PC-3 (cell line): ENCODE measurements around the gene PBRM1. TPM values are rescaled to one million over a fixed set of nuclear protein-coding genes. Genes with fewer than 3 reads are reported as not detected.

Source experiments
- ATAC-seq: fragments of 200-7000 bp; cut with Tn5 transposase; 2 replicates; pipeline ENCODE4 v1.9.1; 2020; ENCODE audit warnings: mild to moderate bottlenecking, moderate library complexity
- BruUV-seq: library from RNA; stranded (reverse); fragments of 400-500 nt; replicated peaks from 2 replicates; lab custom pipeline; 2021; lab: Mats Ljungman, UMichigan
- CTCF ChIA-PET: fragments of 300-600 bp; sonication (Branson Sonifier 250); formaldehyde crosslinking; loops from one replicate; lab custom pipeline; 2022; ENCODE audit warnings: antibody characterized with exemption; lab: Charles Lee
- POLR2A ChIA-PET: fragments of 300-600 bp; sonication (Branson Sonifier 250); formaldehyde crosslinking; loops from one replicate; lab custom pipeline; 2022; ENCODE audit warnings: antibody characterized with exemption; ENCODE audit not compliant: unreplicated experiment; lab: Charles Lee
- DNase-seq: peaks from one replicate; pipeline ENCODE4 v3.0.0-alpha.2; 2015
- H2AFZ ChIP-seq: fragments of 300-600 bp; sonication (generic); 2 replicates; pipeline ENCODE4 v1.6.0; 2016; ENCODE audit warnings: antibody characterized with exemption, low read length
- H3F3A ChIP-seq: fragments of 300-600 bp; sonication (generic); one replicate; pipeline ENCODE4 v1.6.0; 2017; ENCODE audit warnings: antibody characterized with exemption, low read length, control low read depth, mild to moderate bottlenecking; ENCODE audit not compliant: unreplicated experiment
- H3K27ac ChIP-seq: fragments of 300-600 bp; sonication (generic); 2 replicates; pipeline ENCODE4 v1.5.1; 2016; ENCODE audit warnings: mild to moderate bottlenecking, low read length
- H3K27me3 ChIP-seq: fragments of 300-600 bp; sonication (generic); 2 replicates; pipeline ENCODE4 v1.6.1; 2016; ENCODE audit warnings: low read length, mixed read lengths
- H3K36me3 ChIP-seq: fragments of 300-600 bp; sonication (generic); 2 replicates; pipeline ENCODE4 v1.6.1; 2016; ENCODE audit warnings: low read depth, mixed run types, low read length, mixed read lengths
- H3K4me1 ChIP-seq: fragments of 300-600 bp; sonication (generic); 2 replicates; pipeline ENCODE4 v1.5.1; 2016; ENCODE audit warnings: low read length; ENCODE audit not compliant: insufficient read depth
- H3K4me2 ChIP-seq: fragments of 300-600 bp; sonication (generic); 2 replicates; pipeline ENCODE4 v1.6.0; 2016; ENCODE audit warnings: low read length
- H3K4me3 ChIP-seq: fragments of 300-600 bp; sonication (generic); 2 replicates; pipeline ENCODE4 v1.5.1; 2016; ENCODE audit warnings: mild to moderate bottlenecking, low read length, mixed read lengths
- H3K79me2 ChIP-seq: fragments of 300-600 bp; sonication (generic); 2 replicates; pipeline ENCODE4 v1.6.1; 2017; ENCODE audit warnings: low read length, mixed read lengths
- H3K9ac ChIP-seq: fragments of 300-600 bp; sonication (generic); 2 replicates; pipeline ENCODE4 v1.6.0; 2016; ENCODE audit warnings: mild to moderate bottlenecking, low read length
- H3K9me2 ChIP-seq: fragments of 300-600 bp; sonication (generic); replicated peaks from 2 replicates; pipeline ENCODE4 v1.6.1; 2016; ENCODE audit warnings: mixed run types, low read length, mixed read lengths
- H3K9me3 ChIP-seq: fragments of 300-600 bp; sonication (generic); 2 replicates; pipeline ENCODE4 v1.6.1; 2016; ENCODE audit warnings: low read length, mixed read lengths
- H4K20me1 ChIP-seq: fragments of 300-600 bp; sonication (generic); 2 replicates; pipeline ENCODE4 v1.6.1; 2016; ENCODE audit warnings: low read length, mixed read lengths
- EZH2 ChIP-seq: fragments of 300-600 bp; sonication (generic); IDR thresholded peaks from one replicate; pipeline ENCODE4 v1.6.1; 2017; ENCODE audit warnings: antibody characterized with exemption, mild to moderate bottlenecking, low read length; ENCODE audit not compliant: unreplicated experiment
- EZH2phosphoT487 ChIP-seq: fragments of 300-600 bp; sonication (generic); IDR thresholded peaks from 2 replicates; pipeline ENCODE4 v1.6.1; 2018; ENCODE audit warnings: mild to moderate bottlenecking, antibody characterized with exemption, low read length, borderline replicate concordance
- intact Hi-C: fragments of 100-400 bp; cut with micrococcal nuclease; formaldehyde crosslinking; loops from 2 replicates; pipeline ENCODE4 v1.9.0; 2023
- total RNA-seq: library from RNA; depleted of rRNA; stranded (reverse); fragments of >200 nt; gene quantifications from 2 replicates; pipeline ENCODE4 v1.2.3, GENCODE V29; 2014
- TF ChIP-seq, protein P1 (sequence below): fragments of 300-600 bp; sonication (generic); conservative IDR thresholded peaks from 2 replicates; pipeline ENCODE4 v1.5.1; 2017; ENCODE audit warnings: antibody characterized with exemption, low read depth, mild to moderate bottlenecking, low read length

The PBRM1 gene
- total RNA-seq, 1 experiment from 2014 or later, result 59.7 TPM

- intact Hi-C loops, result no loop called here
- no peaks in the 10 kb centered on the region for H3K36me3 ChIP-seq
- H3K9ac ChIP-seq, result no peak overlapping the region
- no peaks in the 10 kb centered on the region for H3K27me3 ChIP-seq
- BruUV-seq, result no TSS peak
- no peaks in the 10 kb centered on the region for H3F3A ChIP-seq
- ChIA-PET CTCF (no interaction called here), POLR2A (no interaction called here)
- H4K20me1 ChIP-seq, result no peaks in the 10 kb centered on the region
- no peak overlapping the region for H3K4me2 ChIP-seq
- H3K4me1 ChIP-seq, result no peaks in the 10 kb centered on the region
- no peak overlapping the region for H2AFZ ChIP-seq
- no peak for ATAC-seq
- no peak for TF ChIP-seq EZH2
- TF ChIP-seq, protein P1, sequence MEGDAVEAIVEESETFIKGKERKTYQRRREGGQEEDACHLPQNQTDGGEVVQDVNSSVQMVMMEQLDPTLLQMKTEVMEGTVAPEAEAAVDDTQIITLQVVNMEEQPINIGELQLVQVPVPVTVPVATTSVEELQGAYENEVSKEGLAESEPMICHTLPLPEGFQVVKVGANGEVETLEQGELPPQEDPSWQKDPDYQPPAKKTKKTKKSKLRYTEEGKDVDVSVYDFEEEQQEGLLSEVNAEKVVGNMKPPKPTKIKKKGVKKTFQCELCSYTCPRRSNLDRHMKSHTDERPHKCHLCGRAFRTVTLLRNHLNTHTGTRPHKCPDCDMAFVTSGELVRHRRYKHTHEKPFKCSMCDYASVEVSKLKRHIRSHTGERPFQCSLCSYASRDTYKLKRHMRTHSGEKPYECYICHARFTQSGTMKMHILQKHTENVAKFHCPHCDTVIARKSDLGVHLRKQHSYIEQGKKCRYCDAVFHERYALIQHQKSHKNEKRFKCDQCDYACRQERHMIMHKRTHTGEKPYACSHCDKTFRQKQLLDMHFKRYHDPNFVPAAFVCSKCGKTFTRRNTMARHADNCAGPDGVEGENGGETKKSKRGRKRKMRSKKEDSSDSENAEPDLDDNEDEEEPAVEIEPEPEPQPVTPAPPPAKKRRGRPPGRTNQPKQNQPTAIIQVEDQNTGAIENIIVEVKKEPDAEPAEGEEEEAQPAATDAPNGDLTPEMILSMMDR, result no peak
- no peak for TF ChIP-seq EZH2phosphoT487
- no peaks in the 10 kb centered on the region for H3K9me2 ChIP-seq
- H3K79me2 ChIP-seq, result no peaks in the 10 kb centered on the region
- no peak for DNase-seq
- no peaks in the 10 kb centered on the region for H3K9me3 ChIP-seq
- no peak overlapping the region for H3K4me3 ChIP-seq
- H3K27ac ChIP-seq, result no peak overlapping the region
Measured at GRCh38 chr3:52501046-52501445, 184.7 kb downstream of the PBRM1 start.

- H2AFZ ChIP-seq, result no peak overlapping the region
Measured at GRCh38 chr3:52498137-52499054, 187.3 kb downstream of the PBRM1 start.

More at GRCh38 chr3:52498137-52499054, 187.3 kb downstream of the PBRM1 start:
- DNase-seq, result no peak
- H3K27ac ChIP-seq, result no peak overlapping the region
- H3K36me3 ChIP-seq, result no peaks in the 10 kb centered on the region
- no peaks in the 10 kb centered on the region for H3K9me3 ChIP-seq
- intact Hi-C loops, result no loop called here
- H3K4me1 ChIP-seq, result no peaks in the 10 kb centered on the region
- no peak for TF ChIP-seq EZH2phosphoT487
- TF ChIP-seq, protein P1, result no peak
- TF ChIP-seq EZH2, result no peak
- no TSS peak for BruUV-seq
- no peaks in the 10 kb centered on the region for H3K79me2 ChIP-seq
- H4K20me1 ChIP-seq, result no peaks in the 10 kb centered on the region
- ChIA-PET CTCF (no interaction called here), POLR2A (no interaction called here)
- no peak for ATAC-seq
- no peaks in the 10 kb centered on the region for H3K27me3 ChIP-seq
- no peaks in the 10 kb centered on the region for H3K9me2 ChIP-seq
- no peak overlapping the region for H3K4me2 ChIP-seq
- no peak overlapping the region for H3K9ac ChIP-seq
- H3K4me3 ChIP-seq, result no peak overlapping the region
- no peaks in the 10 kb centered on the region for H3F3A ChIP-seq
